ENCODE measurements around the gene WNT3. TPM values are rescaled to one million over a fixed set of nuclear protein-coding genes. Genes with fewer than 3 reads are reported as not detected.
A peak's percentile ranks its signal among the peaks of the same experiment; 100 is the strongest.

WNT3 gene
- polyA plus RNA-seq, 2 of the 4 experiments (the other 2 are of a cell fraction): 8.3 to 10.8 TPM

DNA sequence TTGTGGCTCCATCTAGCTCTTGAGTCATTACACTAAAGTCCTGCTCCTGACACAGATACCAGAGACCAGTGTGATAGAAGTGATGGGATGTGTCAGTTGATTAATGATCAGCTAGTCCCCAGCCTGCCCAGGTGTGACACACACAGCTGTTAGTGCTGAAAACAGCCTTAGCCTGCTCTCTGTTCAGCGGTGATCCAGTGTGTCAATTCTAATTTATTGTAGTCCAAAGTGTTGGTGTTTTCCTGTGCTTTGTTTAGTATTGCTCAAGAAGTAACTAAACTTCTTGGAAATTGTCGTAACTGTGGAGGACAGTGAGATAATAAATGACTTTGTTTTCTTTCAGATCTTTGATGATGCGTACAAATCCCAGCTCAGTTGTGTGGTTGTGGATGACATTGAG, 92.3 kb downstream of the WNT3 start:
- TF ChIP-seq HOXA7 (CRISPR knock-in tag; IDR thresholded peaks at IDR 0.05) (no peak), KDM1A (IDR thresholded peaks at IDR 0.05; ENCODE audit: low read depth) (no peak), TP53 (CRISPR knock-in tag; IDR thresholded peaks at IDR 0.05) (no peak), NPAS2 (CRISPR knock-in tag; IDR thresholded peaks at IDR 0.05; ENCODE audit: borderline replicate concordance) (no peak)
- TF ChIP-seq, protein P1, sequence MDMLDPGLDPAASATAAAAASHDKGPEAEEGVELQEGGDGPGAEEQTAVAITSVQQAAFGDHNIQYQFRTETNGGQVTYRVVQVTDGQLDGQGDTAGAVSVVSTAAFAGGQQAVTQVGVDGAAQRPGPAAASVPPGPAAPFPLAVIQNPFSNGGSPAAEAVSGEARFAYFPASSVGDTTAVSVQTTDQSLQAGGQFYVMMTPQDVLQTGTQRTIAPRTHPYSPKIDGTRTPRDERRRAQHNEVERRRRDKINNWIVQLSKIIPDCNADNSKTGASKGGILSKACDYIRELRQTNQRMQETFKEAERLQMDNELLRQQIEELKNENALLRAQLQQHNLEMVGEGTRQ (IDR thresholded peaks at IDR 0.05): no peak
- TF ChIP-seq, protein P2, sequence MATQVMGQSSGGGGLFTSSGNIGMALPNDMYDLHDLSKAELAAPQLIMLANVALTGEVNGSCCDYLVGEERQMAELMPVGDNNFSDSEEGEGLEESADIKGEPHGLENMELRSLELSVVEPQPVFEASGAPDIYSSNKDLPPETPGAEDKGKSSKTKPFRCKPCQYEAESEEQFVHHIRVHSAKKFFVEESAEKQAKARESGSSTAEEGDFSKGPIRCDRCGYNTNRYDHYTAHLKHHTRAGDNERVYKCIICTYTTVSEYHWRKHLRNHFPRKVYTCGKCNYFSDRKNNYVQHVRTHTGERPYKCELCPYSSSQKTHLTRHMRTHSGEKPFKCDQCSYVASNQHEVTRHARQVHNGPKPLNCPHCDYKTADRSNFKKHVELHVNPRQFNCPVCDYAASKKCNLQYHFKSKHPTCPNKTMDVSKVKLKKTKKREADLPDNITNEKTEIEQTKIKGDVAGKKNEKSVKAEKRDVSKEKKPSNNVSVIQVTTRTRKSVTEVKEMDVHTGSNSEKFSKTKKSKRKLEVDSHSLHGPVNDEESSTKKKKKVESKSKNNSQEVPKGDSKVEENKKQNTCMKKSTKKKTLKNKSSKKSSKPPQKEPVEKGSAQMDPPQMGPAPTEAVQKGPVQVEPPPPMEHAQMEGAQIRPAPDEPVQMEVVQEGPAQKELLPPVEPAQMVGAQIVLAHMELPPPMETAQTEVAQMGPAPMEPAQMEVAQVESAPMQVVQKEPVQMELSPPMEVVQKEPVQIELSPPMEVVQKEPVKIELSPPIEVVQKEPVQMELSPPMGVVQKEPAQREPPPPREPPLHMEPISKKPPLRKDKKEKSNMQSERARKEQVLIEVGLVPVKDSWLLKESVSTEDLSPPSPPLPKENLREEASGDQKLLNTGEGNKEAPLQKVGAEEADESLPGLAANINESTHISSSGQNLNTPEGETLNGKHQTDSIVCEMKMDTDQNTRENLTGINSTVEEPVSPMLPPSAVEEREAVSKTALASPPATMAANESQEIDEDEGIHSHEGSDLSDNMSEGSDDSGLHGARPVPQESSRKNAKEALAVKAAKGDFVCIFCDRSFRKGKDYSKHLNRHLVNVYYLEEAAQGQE (IDR thresholded peaks at IDR 0.05): no peak
- Histone ChIP-seq H3K4me1 (peaks cover 18% of the 10 kb centered on the region; the same call in 2 of the 3 replicates), H3K27ac (no peak overlapping the region), H3K4me3 (no peak overlapping the region), H3K4me2 (no peak overlapping the region), H3K9me3 (no peaks in the 10 kb centered on the region)
- ChIA-PET POLR2A (no interaction called here), CTCF (interaction anchor here (0.7 to 1.8 kb wide), 6 partner anchors 10 to 87 kb away, joined by 3 to 6 read pairs (median 3); no protein-coding TSS in a partner anchor)
- 77% methylated on average over 3 of the region's 3 CpGs for WGBS (ENCODE audit: missing lambda C conversion rate)
- DNase-seq (ENCODE audit: low read depth in 1 of 2, low spot score in 1 of 2): no peak
- no peak for FAIRE-seq
- no peak for ATAC-seq

DNA sequence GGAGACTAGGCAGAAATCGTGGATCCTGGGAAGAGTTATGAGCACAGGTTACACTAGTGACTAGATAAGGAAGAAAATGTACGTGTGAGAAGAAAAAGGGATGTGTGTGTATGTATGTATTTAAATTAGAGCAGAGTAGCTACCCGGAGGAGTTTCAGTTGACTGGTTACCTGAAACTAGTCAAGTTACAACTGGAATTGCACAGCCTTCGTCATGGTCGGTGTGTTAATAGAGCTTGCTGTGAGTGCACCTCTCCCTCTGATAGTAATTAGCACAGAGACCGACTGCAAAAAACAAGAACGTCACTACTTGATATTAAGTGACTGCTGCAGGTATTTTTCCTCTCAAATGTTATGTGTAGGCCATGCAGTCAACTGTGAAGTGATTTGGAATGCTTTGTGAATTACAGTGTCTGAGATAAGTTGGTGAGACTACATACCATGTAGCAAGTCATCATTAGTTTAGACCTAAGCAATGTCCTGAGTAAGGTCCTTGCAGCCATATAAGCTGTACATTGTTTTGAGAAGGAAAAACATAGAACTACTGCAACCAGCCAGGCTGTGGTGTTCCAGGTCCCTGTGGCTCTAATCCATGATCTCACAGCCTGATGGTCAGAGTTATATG, 95.7 kb downstream of the WNT3 start:
- CTCF ChIA-PET: interaction anchor here (0.7 kb wide), 1 partner anchor 16 kb away, joined by 3 read pairs; no protein-coding TSS in a partner anchor

More for the DNA sequence above, 95.7 kb downstream of the WNT3 start:
- Histone ChIP-seq H3K4me1 (peaks cover 12% of the 10 kb centered on the region; the same call in 2 of the 3 replicates), H3K27ac (no peak overlapping the region), H3K4me3 (no peak overlapping the region), H3K4me2 (no peak overlapping the region), H3K9me3 (no peaks in the 10 kb centered on the region)
- FAIRE-seq (peak; percentile 65), DNase-seq (ENCODE audit: low read depth in 1 of 2, low spot score in 1 of 2) (no peak), ATAC-seq (no peak)
- WGBS (ENCODE audit: missing lambda C conversion rate): 67% methylated on average over 7 of the region's 7 CpGs
- POLR2A ChIA-PET: no interaction called here
- TF ChIP-seq SREBF2 (IDR thresholded peaks at IDR 0.05) (no peak), KDM5A (IDR thresholded peaks at IDR 0.05) (no peak), RFX5 (IDR thresholded peaks at IDR 0.05) (no peak), ELK1 (IDR thresholded peaks at IDR 0.05; ENCODE audit: low read depth, low read length) (no peak), HOXB5 (CRISPR knock-in tag; IDR thresholded peaks at IDR 0.05) (no peak), CEBPB (IDR thresholded peaks at IDR 0.05) (no peak), TFCP2L1 (CRISPR knock-in tag; IDR thresholded peaks at IDR 0.05) (no peak), EHF (CRISPR knock-in tag; IDR thresholded peaks at IDR 0.05) (no peak), ZSCAN20 (CRISPR knock-in tag; IDR thresholded peaks at IDR 0.05) (no peak), HDAC2 (IDR thresholded peaks at IDR 0.05) (no peak), TP53 (CRISPR knock-in tag; IDR thresholded peaks at IDR 0.05) (no peak), POLR2A (IDR thresholded peaks at IDR 0.05; ENCODE audit: low read length) (no peak), ZFP36 (IDR thresholded peaks at IDR 0.05; ENCODE audit: borderline replicate concordance, partially characterized antibody) (no peak), KDM1A (IDR thresholded peaks at IDR 0.05; ENCODE audit: low read depth) (no peak), RCOR1 (IDR thresholded peaks at IDR 0.05; ENCODE audit: low read depth, low read length) (no peak)
- TF ChIP-seq, protein P3, sequence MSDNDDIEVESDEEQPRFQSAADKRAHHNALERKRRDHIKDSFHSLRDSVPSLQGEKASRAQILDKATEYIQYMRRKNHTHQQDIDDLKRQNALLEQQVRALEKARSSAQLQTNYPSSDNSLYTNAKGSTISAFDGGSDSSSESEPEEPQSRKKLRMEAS (IDR thresholded peaks at IDR 0.05): no peak
- TF ChIP-seq, protein P2 (IDR thresholded peaks at IDR 0.05): no peak
- TF ChIP-seq, protein P4, sequence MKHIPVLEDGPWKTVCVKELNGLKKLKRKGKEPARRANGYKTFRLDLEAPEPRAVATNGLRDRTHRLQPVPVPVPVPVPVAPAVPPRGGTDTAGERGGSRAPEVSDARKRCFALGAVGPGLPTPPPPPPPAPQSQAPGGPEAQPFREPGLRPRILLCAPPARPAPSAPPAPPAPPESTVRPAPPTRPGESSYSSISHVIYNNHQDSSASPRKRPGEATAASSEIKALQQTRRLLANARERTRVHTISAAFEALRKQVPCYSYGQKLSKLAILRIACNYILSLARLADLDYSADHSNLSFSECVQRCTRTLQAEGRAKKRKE (CRISPR knock-in tag; IDR thresholded peaks at IDR 0.05; ENCODE audit: low read depth): no peak
- TF ChIP-seq, protein P5, sequence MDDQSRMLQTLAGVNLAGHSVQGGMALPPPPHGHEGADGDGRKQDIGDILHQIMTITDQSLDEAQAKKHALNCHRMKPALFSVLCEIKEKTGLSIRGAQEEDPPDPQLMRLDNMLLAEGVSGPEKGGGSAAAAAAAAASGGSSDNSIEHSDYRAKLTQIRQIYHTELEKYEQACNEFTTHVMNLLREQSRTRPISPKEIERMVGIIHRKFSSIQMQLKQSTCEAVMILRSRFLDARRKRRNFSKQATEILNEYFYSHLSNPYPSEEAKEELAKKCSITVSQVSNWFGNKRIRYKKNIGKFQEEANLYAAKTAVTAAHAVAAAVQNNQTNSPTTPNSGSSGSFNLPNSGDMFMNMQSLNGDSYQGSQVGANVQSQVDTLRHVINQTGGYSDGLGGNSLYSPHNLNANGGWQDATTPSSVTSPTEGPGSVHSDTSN (IDR thresholded peaks at IDR 0.05): no peak

Data from A549 (cell line).